Activated CD4-positive, alpha-beta T cell treated with anti-CD3 and anti-CD28 coated beads, Interleukin-2, amount 10 ng/mL, durations not matched to agents 7 days and 5 days (primary cell): ENCODE results near the gene PCCA. TPM values are rescaled to one million over a fixed set of nuclear protein-coding genes. Genes with fewer than 3 reads are reported as not detected.

Source experiments
- CTCF ChIA-PET: fragments of 350-600 bp; sonication (Branson Sonifier 250); formaldehyde crosslinking; loops from one replicate; lab custom pipeline; 2021; ENCODE audit warnings: antibody characterized with exemption; lab: Charles Lee
- POLR2A ChIA-PET: fragments of 350-600 bp; sonication (Branson Sonifier 250); formaldehyde crosslinking; loops from one replicate; lab custom pipeline; 2021; ENCODE audit warnings: antibody characterized with exemption; lab: Charles Lee
- DNase-seq: peaks from one replicate; pipeline ENCODE4 v3.0.0-alpha.2; 2020
- H3K27ac Mint-ChIP-seq: one replicate; pipeline ENCODE4 v1.8.0; 2021; ENCODE audit warnings: mild to moderate bottlenecking, moderate library complexity, mixed read lengths
- H3K27me3 Mint-ChIP-seq: one replicate; pipeline ENCODE4 v1.8.0; 2021; ENCODE audit warnings: mixed read lengths
- H3K36me3 Mint-ChIP-seq: one replicate; pipeline ENCODE4 v1.8.0; 2021; ENCODE audit warnings: low read depth, mixed read lengths
- H3K4me1 Mint-ChIP-seq: one replicate; pipeline ENCODE4 v1.8.0; 2021; ENCODE audit warnings: mixed read lengths
- H3K4me3 Mint-ChIP-seq: one replicate; pipeline ENCODE4 v1.8.0; 2021; ENCODE audit warnings: mild to moderate bottlenecking, moderate library complexity, mixed read lengths
- H3K9me3 Mint-ChIP-seq: one replicate; pipeline ENCODE4 v1.8.0; 2021; ENCODE audit warnings: mixed read lengths
- total RNA-seq, 2 experiments: library from RNA; stranded (reverse); gene quantifications; one replicate each; pipeline ENCODE4 v1.2.3, GENCODE V29; 2021

The PCCA gene
- total RNA-seq, 2 experiments from 2014 or later, result 8.6 to 8.9 TPM

DNA sequence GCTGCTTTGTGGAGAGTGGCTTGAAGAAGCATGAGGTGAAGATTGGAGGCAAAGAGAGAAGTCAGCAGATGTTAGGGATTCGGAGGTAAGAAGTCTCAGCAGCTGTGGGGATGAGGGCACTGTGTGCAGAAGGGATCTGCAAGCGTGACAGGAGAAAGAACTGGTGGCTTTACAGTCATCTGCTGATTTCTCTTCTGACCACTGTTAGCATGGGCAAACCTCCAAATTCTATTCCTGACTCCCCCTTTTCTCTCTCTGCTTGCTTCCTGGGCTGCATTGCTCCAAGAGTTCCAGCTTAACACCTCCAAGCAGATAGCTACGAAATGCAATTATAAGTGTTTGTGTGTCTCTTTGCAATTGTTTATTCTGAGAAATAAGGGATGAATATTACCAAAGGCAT is 340.1 kb downstream of the PCCA start:
- Mint-ChIP-seq H3K27me3 (no peaks in the 10 kb centered on the region), H3K4me3 (no peak overlapping the region), H3K27ac (no peak overlapping the region), H3K4me1 (peaks cover 19% of the 10 kb centered on the region), H3K9me3 (peaks cover 9% of the 10 kb centered on the region), H3K36me3 (peaks cover 4% of the 10 kb centered on the region)
- CTCF ChIA-PET, result no interaction called here
- DNase-seq, result no peak
- POLR2A ChIA-PET, result no interaction called here

- Mint-ChIP-seq H3K4me1 (peaks cover 35% of the 10 kb centered on the region), H3K36me3 (peaks cover 11% of the 10 kb centered on the region), H3K4me3 (no peak overlapping the region), H3K27me3 (no peaks in the 10 kb centered on the region), H3K9me3 (peaks cover 15% of the 10 kb centered on the region), H3K27ac (no peak overlapping the region)
- DNase-seq, result no peak
- ChIA-PET POLR2A (no interaction called here), CTCF (no interaction called here)
Observed at GRCh38 chr13:100432611-100433010, 343.7 kb downstream of the PCCA start.

DNA sequence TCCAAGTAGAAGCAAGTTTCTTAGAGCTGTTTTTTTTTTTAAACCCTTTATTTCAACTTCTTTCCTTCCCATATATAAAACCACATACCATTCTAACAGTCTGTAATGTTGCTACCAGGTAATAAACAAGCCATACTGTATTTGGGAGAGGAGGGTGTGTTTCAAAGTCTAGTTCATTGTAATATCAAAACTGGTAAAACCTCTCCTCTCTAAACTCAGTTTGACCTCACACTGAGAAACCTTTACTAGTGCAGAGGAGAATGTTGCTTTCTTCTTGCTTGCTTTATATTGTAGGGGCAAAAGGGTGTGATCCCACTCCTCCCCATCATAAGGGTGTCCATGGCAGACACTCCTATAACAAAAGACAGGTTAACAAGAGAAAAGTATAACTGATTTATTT is 344.6 kb downstream of the PCCA start:
- POLR2A ChIA-PET, result no interaction called here
- CTCF ChIA-PET, result no interaction called here

DNA sequence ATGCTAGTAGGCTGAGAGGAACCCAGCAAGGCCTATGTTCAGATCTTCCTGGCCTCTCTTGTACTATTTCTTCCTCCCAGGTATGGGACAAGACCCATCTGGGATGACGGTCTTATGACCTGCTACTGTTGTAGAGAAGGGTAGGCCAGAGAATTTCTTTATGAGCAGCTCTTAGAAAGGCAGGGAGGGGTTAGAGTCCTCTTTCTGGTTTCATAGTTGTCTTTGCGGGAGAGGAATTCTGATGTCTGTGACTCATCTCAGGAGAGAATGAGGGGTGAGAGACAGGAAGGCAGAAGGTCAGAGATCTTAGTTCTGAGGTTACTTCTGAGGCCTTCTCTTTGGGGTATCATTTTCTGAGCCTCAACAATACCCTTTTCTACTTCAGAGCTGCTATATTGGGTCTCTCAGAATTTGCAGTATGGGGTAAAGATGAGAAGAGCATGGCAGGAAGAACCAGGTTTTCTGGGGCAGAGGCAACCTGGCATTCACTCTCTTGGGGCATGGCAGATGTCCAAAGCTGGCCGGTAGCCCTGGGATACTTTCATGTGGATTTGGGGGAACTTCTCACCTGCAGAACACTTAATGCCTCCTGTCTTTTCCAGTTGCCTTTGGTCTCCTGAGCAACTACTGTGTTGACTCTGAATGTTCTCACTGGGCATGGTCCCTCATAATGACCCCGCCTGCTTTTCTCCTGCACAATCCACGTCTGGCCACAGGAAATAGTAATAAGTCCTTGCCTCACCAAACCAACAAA is 345.3 kb downstream of the PCCA start:
- ChIA-PET POLR2A (no interaction called here), CTCF (no interaction called here)
- Mint-ChIP-seq H3K9me3 (peaks cover 15% of the 10 kb centered on the region), H3K4me1 (peaks cover 35% of the 10 kb centered on the region), H3K27me3 (no peaks in the 10 kb centered on the region), H3K4me3 (no peak overlapping the region), H3K36me3 (peaks cover 11% of the 10 kb centered on the region), H3K27ac (no peak overlapping the region)
- no peak for DNase-seq

More for the DNA sequence above, 344.6 kb downstream of the PCCA start:
- no peak for DNase-seq
- H3K9me3 Mint-ChIP-seq, result peaks cover 15% of the 10 kb centered on the region
- H3K4me3 Mint-ChIP-seq, result no peak overlapping the region
- peaks cover 11% of the 10 kb centered on the region for H3K36me3 Mint-ChIP-seq
- H3K27me3 Mint-ChIP-seq, result no peaks in the 10 kb centered on the region
- H3K27ac Mint-ChIP-seq, result no peak overlapping the region
- peaks cover 35% of the 10 kb centered on the region for H3K4me1 Mint-ChIP-seq

DNA sequence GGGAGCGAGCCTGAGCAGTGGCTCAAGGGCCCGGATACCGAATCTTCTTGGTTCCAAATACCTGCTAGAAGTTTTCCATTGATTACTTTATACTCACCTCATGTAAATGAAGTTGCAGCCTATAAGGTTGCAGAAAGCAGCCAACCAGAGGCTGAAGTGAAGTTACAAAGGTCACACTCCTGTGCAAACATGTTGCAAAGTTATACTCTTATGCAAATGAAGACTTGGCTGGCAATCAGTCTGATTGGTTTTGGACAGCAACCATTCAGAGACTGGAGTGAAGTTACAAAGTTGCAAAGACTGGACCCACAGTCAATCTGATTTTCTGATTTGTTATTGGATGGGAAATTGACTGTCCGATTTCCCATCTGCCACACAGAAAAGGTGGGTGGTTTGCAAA is 347.2 kb downstream of the PCCA start:
- Mint-ChIP-seq H3K4me1 (peaks cover 31% of the 10 kb centered on the region), H3K27ac (no peak overlapping the region), H3K27me3 (no peaks in the 10 kb centered on the region), H3K36me3 (peaks cover 9% of the 10 kb centered on the region), H3K9me3 (peaks cover 14% of the 10 kb centered on the region), H3K4me3 (no peak overlapping the region)
- ChIA-PET CTCF (no interaction called here), POLR2A (no interaction called here)
- DNase-seq, result no peak

- Mint-ChIP-seq H3K9me3 (peaks cover 6% of the 10 kb centered on the region), H3K4me3 (no peak overlapping the region), H3K27ac (no peak overlapping the region), H3K36me3 (peaks cover 8% of the 10 kb centered on the region), H3K4me1 (peaks cover 23% of the 10 kb centered on the region), H3K27me3 (no peaks in the 10 kb centered on the region)
- ChIA-PET POLR2A (no interaction called here), CTCF (no interaction called here)
- no peak for DNase-seq
Observed at GRCh38 chr13:100438059-100438788, 349.3 kb downstream of the PCCA start.

DNA sequence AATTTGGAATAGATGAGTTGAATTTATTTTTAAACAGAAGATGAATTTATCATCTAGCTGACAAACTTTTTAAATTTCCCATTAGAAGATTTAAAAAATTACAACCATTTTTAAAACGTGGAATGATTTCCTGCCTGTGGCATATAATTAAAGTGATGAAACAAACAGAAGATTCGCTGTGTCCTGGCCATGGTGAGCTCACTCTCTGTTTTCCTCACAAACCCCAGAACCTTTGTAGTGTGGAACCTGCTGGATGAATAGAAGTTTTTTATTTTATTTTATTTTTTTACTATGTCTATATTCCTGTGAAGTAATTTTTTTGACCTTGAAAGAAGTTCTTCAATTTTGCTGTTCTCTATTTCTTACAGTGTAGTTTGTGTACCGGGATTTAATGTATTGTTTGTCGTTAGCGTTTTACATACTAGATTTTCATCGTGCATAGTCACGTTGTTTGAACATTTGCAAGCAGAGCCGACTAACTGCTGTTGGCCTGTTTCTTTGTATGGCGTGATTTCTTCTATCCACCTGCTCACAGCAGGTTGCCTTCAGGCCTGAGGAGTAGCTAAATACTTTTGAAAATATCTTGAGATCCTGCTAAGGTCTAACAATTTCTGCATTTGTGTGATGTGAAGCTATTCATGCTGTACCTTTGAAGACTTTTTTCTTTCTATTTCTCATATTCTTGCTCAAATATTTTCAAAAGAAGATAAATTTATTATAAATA is 350.5 kb downstream of the PCCA start:
- Mint-ChIP-seq H3K4me3 (no peak overlapping the region), H3K4me1 (peaks cover 11% of the 10 kb centered on the region), H3K9me3 (peaks cover 6% of the 10 kb centered on the region), H3K36me3 (peaks cover 6% of the 10 kb centered on the region), H3K27me3 (no peaks in the 10 kb centered on the region), H3K27ac (no peak overlapping the region)
- DNase-seq, result no peak
- ChIA-PET POLR2A (no interaction called here), CTCF (no interaction called here)

DNA sequence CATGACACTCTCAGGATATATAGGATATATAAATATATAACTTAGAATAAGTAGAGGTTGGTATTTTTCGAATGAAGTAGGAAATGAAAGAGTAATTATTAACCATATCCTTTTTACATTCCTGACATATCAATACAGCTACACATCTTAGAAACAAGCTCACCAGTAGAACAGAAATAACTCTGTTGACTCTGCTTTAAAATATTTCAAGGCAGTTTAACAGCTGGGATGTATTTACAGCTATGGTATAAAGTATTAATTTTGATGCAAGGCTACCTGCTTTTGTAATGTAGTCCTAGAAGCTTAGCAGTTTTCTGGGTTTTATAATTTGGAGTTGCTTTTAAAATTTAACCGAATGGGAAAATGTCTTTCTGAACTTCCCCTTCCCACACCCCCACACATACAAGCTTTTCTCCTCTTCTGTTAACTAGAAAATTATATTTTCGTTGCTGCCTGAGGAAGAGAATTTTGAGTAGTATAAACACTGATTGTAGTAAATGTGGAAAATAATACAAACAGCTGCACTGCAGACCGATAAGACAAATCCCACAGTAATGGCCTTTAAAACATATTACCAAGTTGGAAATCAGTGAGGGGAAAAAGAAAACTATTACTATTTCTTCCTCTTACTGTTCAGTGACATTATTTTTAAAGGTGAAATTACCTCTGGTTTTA is 352.0 kb downstream of the PCCA start:
- ChIA-PET CTCF (interaction anchor here (0.6 kb wide), 1 partner anchor 20 kb away, joined by 3 read pairs; no protein-coding TSS in a partner anchor), POLR2A (no interaction called here)

GRCh38 chr13:100442095-100442832 is 353.4 kb downstream of the PCCA start:
- Mint-ChIP-seq H3K36me3 (no peaks in the 10 kb centered on the region), H3K9me3 (no peaks in the 10 kb centered on the region), H3K27ac (no peak overlapping the region), H3K4me3 (no peak overlapping the region), H3K4me1 (no peaks in the 10 kb centered on the region), H3K27me3 (no peaks in the 10 kb centered on the region)
- ChIA-PET CTCF (interaction anchor here (0.9 kb wide), 1 partner anchor 22 kb away, joined by 4 read pairs; no protein-coding TSS in a partner anchor), POLR2A (no interaction called here)
- no peak for DNase-seq

More for the DNA sequence above, 352.0 kb downstream of the PCCA start:
- no peak for DNase-seq
- Mint-ChIP-seq H3K27ac (no peak overlapping the region), H3K27me3 (no peaks in the 10 kb centered on the region), H3K9me3 (no peaks in the 10 kb centered on the region), H3K4me3 (no peak overlapping the region), H3K36me3 (no peaks in the 10 kb centered on the region), H3K4me1 (no peaks in the 10 kb centered on the region)

- DNase-seq, result no peak
- H3K4me3 Mint-ChIP-seq, result no peak overlapping the region
- H3K27ac Mint-ChIP-seq, result no peak overlapping the region
- H3K4me1 Mint-ChIP-seq, result no peaks in the 10 kb centered on the region
- ChIA-PET POLR2A (no interaction called here), CTCF (no interaction called here)
- H3K9me3 Mint-ChIP-seq, result peaks cover 2% of the 10 kb centered on the region
- H3K36me3 Mint-ChIP-seq, result no peaks in the 10 kb centered on the region
- H3K27me3 Mint-ChIP-seq, result no peaks in the 10 kb centered on the region
Observed at GRCh38 chr13:100443278-100443997, 354.5 kb downstream of the PCCA start.

DNA sequence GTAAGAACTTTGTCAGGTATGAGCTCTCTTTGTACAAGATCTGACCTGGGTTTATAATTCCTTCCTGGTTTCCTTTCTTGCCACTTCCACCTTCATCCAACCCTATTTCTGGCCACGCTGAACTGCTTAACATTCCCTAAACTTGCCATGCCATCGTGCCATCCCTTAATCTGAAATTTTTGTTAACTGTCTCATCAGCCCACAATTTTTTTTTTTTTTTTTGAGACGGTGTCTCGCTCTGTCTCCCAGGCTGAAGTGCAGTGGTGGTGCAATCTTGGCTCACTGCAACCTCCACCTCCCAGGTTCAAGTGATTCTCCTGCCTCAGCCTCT is 355.1 kb downstream of the PCCA start:
- CTCF ChIA-PET, result no interaction called here

GRCh38 chr13:100447831-100448230 is 358.9 kb downstream of the PCCA start:
- Mint-ChIP-seq H3K4me3 (no peak overlapping the region), H3K4me1 (no peaks in the 10 kb centered on the region), H3K27me3 (no peaks in the 10 kb centered on the region), H3K9me3 (peaks cover 2% of the 10 kb centered on the region), H3K27ac (no peak overlapping the region), H3K36me3 (no peaks in the 10 kb centered on the region)
- ChIA-PET CTCF (interaction anchor here (1.0 kb wide), 1 partner anchor 47 kb away, joined by 4 read pairs; no protein-coding TSS in a partner anchor), POLR2A (no interaction called here)
- DNase-seq, result no peak

More for the DNA sequence above, 355.1 kb downstream of the PCCA start:
- no peak for DNase-seq
- POLR2A ChIA-PET, result no interaction called here
- no peaks in the 10 kb centered on the region for H3K4me1 Mint-ChIP-seq
- H3K27me3 Mint-ChIP-seq, result no peaks in the 10 kb centered on the region
- no peak overlapping the region for H3K4me3 Mint-ChIP-seq
- no peak overlapping the region for H3K27ac Mint-ChIP-seq
- H3K9me3 Mint-ChIP-seq, result peaks cover 2% of the 10 kb centered on the region
- no peaks in the 10 kb centered on the region for H3K36me3 Mint-ChIP-seq
